ENCODE results near the gene ATXN1.
A peak's percentile ranks its signal among the peaks of the same experiment; 100 is the strongest.

Gene ATXN1

GRCh38 chr6:16334671-16335070, 426.6 kb downstream of the ATXN1 start:
- Histone ChIP-seq H3K9ac (ENCODE audit: low read length) (no peak overlapping the region), H3K27ac (ENCODE audit: low read length, poor library complexity, severe bottlenecking) (peak overlapping the region; percentile 19), H2BK5ac (ENCODE audit: low read depth, low read length, poor library complexity, severe bottlenecking) (no peak overlapping the region), H2BK12ac (ENCODE audit: low read length in 2 of 2) (peak overlapping the region in 1 of 2 experiments; percentile 19), H2BK15ac (ENCODE audit: low read depth, poor library complexity, severe bottlenecking) (no peak overlapping the region), H4K91ac (ENCODE audit: low read length) (no peak overlapping the region), H3K4ac (ENCODE audit: low read depth in 1 of 2, low read length in 2 of 2) (no peak overlapping the region), H2BK120ac (ENCODE audit: low read depth, low read length) (no peak overlapping the region), H3K4me2 (ENCODE audit: low read length, poor library complexity, severe bottlenecking) (no peak overlapping the region), H3K18ac (ENCODE audit: low read depth in 1 of 2, low read length in 2 of 2) (peak overlapping the region; percentile 50 to 58), H2AK5ac (ENCODE audit: low read length, severe bottlenecking) (peak overlapping the region; percentile 60), H3K36me3 (ENCODE audit: control insufficient read depth in 1 of 2, insufficient read depth in 2 of 2, low read depth in 1 of 2, low read length in 2 of 2) (no peaks in the 10 kb centered on the region), H4K8ac (ENCODE audit: low read length) (no peak overlapping the region), H3K4me1 (ENCODE audit: control insufficient read depth, insufficient read depth, low read depth, low read length) (peaks cover 24% of the 10 kb centered on the region), H3K4me3 (ENCODE audit: insufficient read depth in 1 of 2, low read depth in 1 of 2, low read length in 2 of 2) (no peak overlapping the region), H3K9me3 (ENCODE audit: control insufficient read depth, low read length) (no peaks in the 10 kb centered on the region), H3K23ac (ENCODE audit: low read length in 2 of 2) (no peak overlapping the region), H3K27me3 (ENCODE audit: control insufficient read depth in 1 of 2, insufficient read depth in 1 of 2, low read length in 2 of 2) (no peaks in the 10 kb centered on the region), H3K14ac (ENCODE audit: low read length in 2 of 2) (no peak overlapping the region), H3K79me1 (replicated peaks; ENCODE audit: low read length, poor library complexity, severe bottlenecking) (peaks cover 9% of the 10 kb centered on the region), H2AFZ (ENCODE audit: low read depth, low read length) (no peak overlapping the region)
- whole genome bisulfite sequencing: 6% methylated on average over 3 of the region's 3 CpGs
- peak; percentile 95 for DNase-seq

GRCh38 chr6:16333580-16333979, 427.7 kb downstream of the ATXN1 start:
- H3K4me3 ChIP-seq (ENCODE audit: insufficient read depth in 1 of 2, low read depth in 1 of 2, low read length in 2 of 2): no peak overlapping the region
- H2AFZ ChIP-seq (ENCODE audit: low read depth, low read length): no peak overlapping the region
- no peak overlapping the region for H3K23ac ChIP-seq (ENCODE audit: low read length in 2 of 2)
- no peak overlapping the region for H2BK15ac ChIP-seq (ENCODE audit: low read depth, poor library complexity, severe bottlenecking)
- H3K4me1 ChIP-seq (ENCODE audit: control insufficient read depth, insufficient read depth, low read depth, low read length): peaks cover 20% of the 10 kb centered on the region
- peak overlapping the region in 1 of 2 experiments; percentile 21 for H3K18ac ChIP-seq (ENCODE audit: low read depth in 1 of 2, low read length in 2 of 2)
- no peak overlapping the region for H3K4ac ChIP-seq (ENCODE audit: low read depth in 1 of 2, low read length in 2 of 2)
- no peak overlapping the region for H2AK5ac ChIP-seq (ENCODE audit: low read length, severe bottlenecking)
- H3K4me2 ChIP-seq (ENCODE audit: low read length, poor library complexity, severe bottlenecking): no peak overlapping the region
- H2BK5ac ChIP-seq (ENCODE audit: low read depth, low read length, poor library complexity, severe bottlenecking): no peak overlapping the region
- DNase-seq: peak; percentile 71
- no peak overlapping the region for H4K91ac ChIP-seq (ENCODE audit: low read length)
- H3K27me3 ChIP-seq (ENCODE audit: control insufficient read depth in 1 of 2, insufficient read depth in 1 of 2, low read length in 2 of 2): no peaks in the 10 kb centered on the region
- no peak overlapping the region for H3K14ac ChIP-seq (ENCODE audit: low read length in 2 of 2)
- H4K8ac ChIP-seq (ENCODE audit: low read length): no peak overlapping the region
- peaks cover 9% of the 10 kb centered on the region for H3K79me1 ChIP-seq (replicated peaks; ENCODE audit: low read length, poor library complexity, severe bottlenecking)
- no peaks in the 10 kb centered on the region for H3K36me3 ChIP-seq (ENCODE audit: control insufficient read depth in 1 of 2, insufficient read depth in 2 of 2, low read depth in 1 of 2, low read length in 2 of 2)
- no peak overlapping the region for H3K9ac ChIP-seq (ENCODE audit: low read length)
- 67% methylated on average over 2 of the region's 3 CpGs for WGBS
- no peak overlapping the region for H2BK120ac ChIP-seq (ENCODE audit: low read depth, low read length)
- H3K9me3 ChIP-seq (ENCODE audit: control insufficient read depth, low read length): no peaks in the 10 kb centered on the region
- H2BK12ac ChIP-seq (ENCODE audit: low read length in 2 of 2): peak overlapping the region in 1 of 2 experiments; percentile 67
- H3K27ac ChIP-seq (ENCODE audit: low read length, poor library complexity, severe bottlenecking): no peak overlapping the region

- Histone ChIP-seq H3K79me1 (replicated peaks; ENCODE audit: low read length, poor library complexity, severe bottlenecking) (peaks cover 9% of the 10 kb centered on the region), H2BK12ac (ENCODE audit: low read length in 2 of 2) (peak overlapping the region in 1 of 2 experiments; percentile 47), H2BK5ac (ENCODE audit: low read depth, low read length, poor library complexity, severe bottlenecking) (no peak overlapping the region), H3K4me1 (ENCODE audit: control insufficient read depth, insufficient read depth, low read depth, low read length) (peaks cover 17% of the 10 kb centered on the region), H2BK120ac (ENCODE audit: low read depth, low read length) (no peak overlapping the region), H3K27me3 (ENCODE audit: control insufficient read depth in 1 of 2, insufficient read depth in 1 of 2, low read length in 2 of 2) (no peaks in the 10 kb centered on the region), H2AK5ac (ENCODE audit: low read length, severe bottlenecking) (no peak overlapping the region), H3K23ac (ENCODE audit: low read length in 2 of 2) (no peak overlapping the region), H3K4me3 (ENCODE audit: insufficient read depth in 1 of 2, low read depth in 1 of 2, low read length in 2 of 2) (peak overlapping the region in 1 of 2 experiments; percentile 28), H4K91ac (ENCODE audit: low read length) (no peak overlapping the region), H3K4ac (ENCODE audit: low read depth in 1 of 2, low read length in 2 of 2) (no peak overlapping the region), H3K9ac (ENCODE audit: low read length) (peak overlapping the region; percentile 73), H3K9me3 (ENCODE audit: control insufficient read depth, low read length) (no peaks in the 10 kb centered on the region), H4K8ac (ENCODE audit: low read length) (no peak overlapping the region), H3K18ac (ENCODE audit: low read depth in 1 of 2, low read length in 2 of 2) (peak overlapping the region in 1 of 2 experiments; percentile 37), H3K14ac (ENCODE audit: low read length in 2 of 2) (no peak overlapping the region), H3K27ac (ENCODE audit: low read length, poor library complexity, severe bottlenecking) (no peak overlapping the region), H2BK15ac (ENCODE audit: low read depth, poor library complexity, severe bottlenecking) (peak overlapping the region; percentile 15), H3K4me2 (ENCODE audit: low read length, poor library complexity, severe bottlenecking) (no peak overlapping the region), H3K36me3 (ENCODE audit: control insufficient read depth in 1 of 2, insufficient read depth in 2 of 2, low read depth in 1 of 2, low read length in 2 of 2) (peaks cover 0 to 9% of the 10 kb centered on the region in 2 experiments), H2AFZ (ENCODE audit: low read depth, low read length) (no peak overlapping the region)
- 15% methylated on average over 7 of the region's 7 CpGs for WGBS
- peak; percentile 86 for DNase-seq
These were observed 429.1 kb downstream of the ATXN1 start for GRCh38 chr6:16332175-16332542.

GRCh38 chr6:16331384-16332174, 429.7 kb downstream of the ATXN1 start:
- Histone ChIP-seq H2AK5ac (ENCODE audit: low read length, severe bottlenecking) (no peak overlapping the region), H4K91ac (ENCODE audit: low read length) (no peak overlapping the region), H3K18ac (ENCODE audit: low read depth in 1 of 2, low read length in 2 of 2) (peak overlapping the region in 1 of 2 experiments; percentile 37), H3K23ac (ENCODE audit: low read length in 2 of 2) (no peak overlapping the region), H3K9ac (ENCODE audit: low read length) (peak overlapping the region; percentile 73), H3K9me3 (ENCODE audit: control insufficient read depth, low read length) (no peaks in the 10 kb centered on the region), H2BK15ac (ENCODE audit: low read depth, poor library complexity, severe bottlenecking) (no peak overlapping the region), H3K4me1 (ENCODE audit: control insufficient read depth, insufficient read depth, low read depth, low read length) (peaks cover 13% of the 10 kb centered on the region), H3K27ac (ENCODE audit: low read length, poor library complexity, severe bottlenecking) (no peak overlapping the region), H3K27me3 (ENCODE audit: control insufficient read depth in 1 of 2, insufficient read depth in 1 of 2, low read length in 2 of 2) (no peaks in the 10 kb centered on the region), H2BK5ac (ENCODE audit: low read depth, low read length, poor library complexity, severe bottlenecking) (no peak overlapping the region), H3K36me3 (ENCODE audit: control insufficient read depth in 1 of 2, insufficient read depth in 2 of 2, low read depth in 1 of 2, low read length in 2 of 2) (peaks cover 4 to 15% of the 10 kb centered on the region in 2 experiments), H2BK12ac (ENCODE audit: low read length in 2 of 2) (peak overlapping the region in 1 of 2 experiments; percentile 47), H3K79me1 (replicated peaks; ENCODE audit: low read length, poor library complexity, severe bottlenecking) (peaks cover 7% of the 10 kb centered on the region), H2BK120ac (ENCODE audit: low read depth, low read length) (no peak overlapping the region), H3K4ac (ENCODE audit: low read depth in 1 of 2, low read length in 2 of 2) (no peak overlapping the region), H2AFZ (ENCODE audit: low read depth, low read length) (no peak overlapping the region), H4K8ac (ENCODE audit: low read length) (no peak overlapping the region), H3K4me2 (ENCODE audit: low read length, poor library complexity, severe bottlenecking) (no peak overlapping the region), H3K4me3 (ENCODE audit: insufficient read depth in 1 of 2, low read depth in 1 of 2, low read length in 2 of 2) (peak overlapping the region in 1 of 2 experiments; percentile 28), H3K14ac (ENCODE audit: low read length in 2 of 2) (no peak overlapping the region)
- 14% methylated on average over 9 of the region's 11 CpGs for WGBS
- peak; percentile 88 for DNase-seq
